ENCODE measurements around the gene TMEM252.
A peak's percentile ranks its signal among the peaks of the same experiment; 100 is the strongest.

TMEM252 gene

GRCh38 chr9:68540712-68541535 is at the start of gene TMEM252:
TMEM252 (minus strand) TSS chr9:68540883; CDS start chr9:68540814, 69 bp downstream.
- no peak for DNase-seq (ENCODE audit: extremely low read depth in 1 of 2, low read depth in 1 of 2)

- no peak for DNase-seq (ENCODE audit: extremely low read depth in 1 of 2, low read depth in 1 of 2)
Observed at GRCh38 chr9:68585034-68585761, 44.5 kb upstream of the TMEM252 start.

GRCh38 chr9:68584189-68585033 is 43.7 kb upstream of the TMEM252 start:
- peak; percentile 52 to 63 for DNase-seq (ENCODE audit: extremely low read depth in 1 of 2, low read depth in 1 of 2)

- no peak for DNase-seq (ENCODE audit: extremely low read depth in 1 of 2, low read depth in 1 of 2)
Observed at GRCh38 chr9:68581696-68582095, 41.0 kb upstream of the TMEM252 start.

- no peak for DNase-seq (ENCODE audit: extremely low read depth in 1 of 2, low read depth in 1 of 2)
Observed at GRCh38 chr9:68577774-68578591, 37.3 kb upstream of the TMEM252 start.

- no peak for DNase-seq (ENCODE audit: extremely low read depth in 1 of 2, low read depth in 1 of 2)
Observed at GRCh38 chr9:68575817-68576216, 35.1 kb upstream of the TMEM252 start.

GRCh38 chr9:68574150-68574549 is 33.5 kb upstream of the TMEM252 start:
- no peak for DNase-seq (ENCODE audit: extremely low read depth in 1 of 2, low read depth in 1 of 2)

- no peak for DNase-seq (ENCODE audit: extremely low read depth in 1 of 2, low read depth in 1 of 2)
Observed at GRCh38 chr9:68567565-68567964, 26.9 kb upstream of the TMEM252 start.

- DNase-seq (ENCODE audit: extremely low read depth in 1 of 2, low read depth in 1 of 2), result no peak
Observed at GRCh38 chr9:68562461-68562860, 21.8 kb upstream of the TMEM252 start.

- peak in 1 of 2 donors; percentile 14 for DNase-seq (ENCODE audit: extremely low read depth in 1 of 2, low read depth in 1 of 2)
Observed at GRCh38 chr9:68560071-68560844, 19.6 kb upstream of the TMEM252 start.

- DNase-seq (ENCODE audit: extremely low read depth in 1 of 2, low read depth in 1 of 2), result no peak
Observed at GRCh38 chr9:68558545-68558944, 17.9 kb upstream of the TMEM252 start.

- DNase-seq (ENCODE audit: extremely low read depth in 1 of 2, low read depth in 1 of 2), result no peak
Observed at GRCh38 chr9:68555437-68556150, 14.9 kb upstream of the TMEM252 start.

GRCh38 chr9:68552700-68553476 is 12.2 kb upstream of the TMEM252 start:
- no peak for DNase-seq (ENCODE audit: extremely low read depth in 1 of 2, low read depth in 1 of 2)

- no peak for DNase-seq (ENCODE audit: extremely low read depth in 1 of 2, low read depth in 1 of 2)
Observed at GRCh38 chr9:68551191-68551590, 10.5 kb upstream of the TMEM252 start.

- no peak for DNase-seq (ENCODE audit: extremely low read depth in 1 of 2, low read depth in 1 of 2)
Observed at GRCh38 chr9:68548241-68548640, 7.6 kb upstream of the TMEM252 start.

GRCh38 chr9:68547417-68547816 is 6.7 kb upstream of the TMEM252 start:
- no peak for DNase-seq (ENCODE audit: extremely low read depth in 1 of 2, low read depth in 1 of 2)

- DNase-seq (ENCODE audit: extremely low read depth in 1 of 2, low read depth in 1 of 2), result no peak
Observed at GRCh38 chr9:68546596-68547390, 6.1 kb upstream of the TMEM252 start.
